Testis (tissue), 3 donors: ENCODE measurements around the gene ANKS4B. TPM values are rescaled to one million over a fixed set of nuclear protein-coding genes. Genes with fewer than 3 reads are reported as not detected.

Experiments used
- DNase-seq: peaks from one replicate; pipeline ENCODE4 v3.0.0-alpha.2; 2019
- H3K27ac ChIP-seq, 2 donors: fragments of 200-600 bp; sonication (generic); one replicate each; pipeline ENCODE4 v1.5.1; 2019
- H3K27me3 ChIP-seq: fragments of 200-600 bp; sonication (generic); one replicate; pipeline ENCODE4 v1.5.1; 2019
- H3K36me3 ChIP-seq: fragments of 200-600 bp; sonication (generic); one replicate; pipeline ENCODE4 v1.5.1; 2017; ENCODE audit warnings: low read depth; ENCODE audit errors: missing control alignments
- H3K4me1 ChIP-seq: fragments of 200-600 bp; sonication (generic); one replicate; pipeline ENCODE4 v1.5.1; 2019
- H3K4me3 ChIP-seq, 2 donors: fragments of 200-600 bp; sonication (generic); one replicate each; pipeline ENCODE4 v1.5.1; 2017 to 2019
- H3K9me3 ChIP-seq: fragments of 200-600 bp; sonication (generic); one replicate; pipeline ENCODE4 v1.5.1; 2017
- POLR2A ChIP-seq: fragments of 450-650 bp; IDR thresholded peaks from one replicate; pipeline ENCODE4 v1.6.1; 2017; ENCODE audit warnings: antibody characterized with exemption, mild to moderate bottlenecking, moderate library complexity
- WGBS, 2 donors: methylation state at CpG; one replicate each; pipeline ENCODE4 v1.1.5; 2018; 5-methylcytosine and 5-hydroxymethylcytosine counted together
- intact Hi-C: fragments of 100-400 bp; cut with DNase I; formaldehyde crosslinking; loops from one replicate; pipeline ENCODE4 v1.15.1; 2023; ENCODE audit warnings: low total_unique reads
- polyA plus RNA-seq: library from polyadenylated mRNA; stranded (reverse); fragments of 350-450 nt; fragmentation: Illumina TruSeq; extraction: RNeasy Lipid Tissue Mini Kit (QIAGEN cat#74804); gene quantifications from one replicate; pipeline ENCODE4 v1.2.3, GENCODE V29; 2014; ENCODE audit warnings: low read depth, low replicate concordance; ENCODE audit not compliant: insufficient read depth
- total RNA-seq, 2 donors: library from RNA; depleted of rRNA; stranded (reverse); fragments of >200 nt; gene quantifications; one replicate each; pipeline ENCODE4 v1.2.3, GENCODE V29; 2016
- TF ChIP-seq, protein P1 (sequence below), 3 experiments: fragments of 450-650 bp in 2 of 3; fragments of 200-600 bp in 1 of 3; sonication (generic) in 1 of 3; IDR thresholded peaks; one replicate each; pipeline ENCODE4 v1.5.1; 2016 to 2019; ENCODE audit warnings: antibody characterized with exemption in 3 of 3, mild to moderate bottlenecking in 2 of 3, moderate library complexity in 1 of 3

ANKS4B gene
- total and polyA plus RNA-seq, 3 donors from 2014 or later: 0.12 to 0.40 (median 0.24) TPM

DNA sequence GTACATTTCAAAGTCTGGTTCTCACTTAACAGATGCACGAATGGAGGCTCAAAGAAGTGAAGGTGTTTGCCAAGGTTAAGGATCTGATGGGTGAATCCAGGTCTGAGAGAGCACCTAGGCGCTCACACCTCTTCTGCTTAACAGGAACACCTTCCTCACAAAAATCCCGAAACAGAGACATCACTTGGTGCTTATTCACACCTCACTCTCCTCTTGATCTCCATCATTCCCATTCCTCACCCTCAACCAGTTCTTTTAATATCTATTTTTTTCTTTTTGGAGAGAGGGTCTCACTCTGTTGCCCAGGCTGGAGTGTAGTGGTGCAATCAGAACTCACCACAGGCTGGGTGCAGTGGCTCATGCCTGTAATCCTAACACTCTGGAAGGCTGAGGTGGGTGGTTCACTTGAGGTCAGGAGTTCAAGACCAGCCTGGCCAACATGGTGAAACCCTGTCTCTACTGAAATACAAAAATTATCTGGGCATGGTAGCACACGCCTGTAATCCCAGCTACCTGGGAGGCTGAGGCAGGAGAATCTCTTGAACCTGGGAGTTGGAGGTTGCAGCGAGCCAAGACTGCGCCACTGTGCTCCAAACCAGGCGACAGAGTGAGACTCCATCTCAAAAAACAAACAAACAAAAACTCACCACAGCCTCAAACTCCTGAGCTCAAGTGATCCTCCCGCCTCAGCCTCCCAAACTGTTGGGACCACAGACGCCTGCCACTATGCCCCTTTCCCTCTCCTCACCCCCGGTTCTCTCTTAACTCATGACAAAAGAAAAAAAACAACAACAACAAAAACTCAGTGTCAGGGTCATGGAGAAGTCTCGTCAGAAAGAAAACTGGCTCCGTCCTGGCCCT, 29.5 kb downstream of the ANKS4B start:
- Histone ChIP-seq H3K36me3 (no peaks in the 10 kb centered on the region), H3K4me3 (no peak overlapping the region), H3K27me3 (no peaks in the 10 kb centered on the region), H3K27ac (no peak overlapping the region), H3K4me1 (no peaks in the 10 kb centered on the region), H3K9me3 (no peaks in the 10 kb centered on the region)
- intact Hi-C loops: no loop called here
- TF ChIP-seq, protein P1, sequence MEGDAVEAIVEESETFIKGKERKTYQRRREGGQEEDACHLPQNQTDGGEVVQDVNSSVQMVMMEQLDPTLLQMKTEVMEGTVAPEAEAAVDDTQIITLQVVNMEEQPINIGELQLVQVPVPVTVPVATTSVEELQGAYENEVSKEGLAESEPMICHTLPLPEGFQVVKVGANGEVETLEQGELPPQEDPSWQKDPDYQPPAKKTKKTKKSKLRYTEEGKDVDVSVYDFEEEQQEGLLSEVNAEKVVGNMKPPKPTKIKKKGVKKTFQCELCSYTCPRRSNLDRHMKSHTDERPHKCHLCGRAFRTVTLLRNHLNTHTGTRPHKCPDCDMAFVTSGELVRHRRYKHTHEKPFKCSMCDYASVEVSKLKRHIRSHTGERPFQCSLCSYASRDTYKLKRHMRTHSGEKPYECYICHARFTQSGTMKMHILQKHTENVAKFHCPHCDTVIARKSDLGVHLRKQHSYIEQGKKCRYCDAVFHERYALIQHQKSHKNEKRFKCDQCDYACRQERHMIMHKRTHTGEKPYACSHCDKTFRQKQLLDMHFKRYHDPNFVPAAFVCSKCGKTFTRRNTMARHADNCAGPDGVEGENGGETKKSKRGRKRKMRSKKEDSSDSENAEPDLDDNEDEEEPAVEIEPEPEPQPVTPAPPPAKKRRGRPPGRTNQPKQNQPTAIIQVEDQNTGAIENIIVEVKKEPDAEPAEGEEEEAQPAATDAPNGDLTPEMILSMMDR (IDR thresholded peaks at IDR 0.05): no peak
- TF ChIP-seq POLR2A: no peak
- WGBS, 2 donors: 85 to 90% methylated on average over 12 of the region's 12 CpGs
- DNase-seq: no peak

DNA sequence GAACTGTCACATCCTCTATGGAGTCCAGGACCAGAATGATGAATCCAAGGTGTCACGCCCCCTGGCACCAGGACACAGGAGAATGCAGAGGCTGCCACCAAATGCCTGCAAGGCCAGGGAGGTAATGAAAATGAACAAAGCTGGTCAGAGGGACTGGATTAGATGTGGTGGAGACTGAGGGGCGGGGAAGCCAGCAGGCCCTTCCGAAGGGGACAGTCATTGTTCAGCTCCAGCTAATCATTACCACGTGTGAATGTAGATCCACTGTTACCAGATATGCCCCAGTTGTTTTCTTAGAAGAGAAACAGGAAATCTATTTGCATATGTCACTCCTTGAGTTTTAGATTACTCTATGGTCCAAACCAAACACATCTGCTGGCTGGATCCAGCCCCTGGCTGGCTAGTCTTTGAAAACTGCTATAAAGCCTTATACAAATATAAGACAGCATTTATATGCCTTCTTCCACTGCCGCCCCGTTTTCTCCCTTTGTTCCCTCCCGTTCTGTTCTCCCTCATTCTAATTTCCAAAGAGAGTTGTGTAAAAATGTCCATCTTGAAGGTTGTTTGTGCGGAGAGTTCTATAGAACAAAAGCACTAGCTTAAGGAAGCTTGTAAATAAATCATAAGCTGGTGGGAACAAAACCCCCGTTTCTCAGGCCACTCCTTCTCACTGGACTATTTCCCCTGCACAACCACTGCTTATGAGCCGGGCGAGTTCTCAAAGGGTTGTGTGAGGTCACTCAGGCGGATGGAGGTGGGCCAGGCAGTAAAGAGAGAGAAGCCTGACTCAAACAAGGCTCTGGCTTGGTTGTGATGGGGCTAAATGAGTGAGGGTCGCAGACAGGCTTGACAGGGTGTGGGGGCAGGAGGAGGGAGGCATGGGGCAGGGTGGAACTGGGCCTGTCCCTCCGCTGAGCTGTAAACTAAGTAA, 30.4 kb downstream of the ANKS4B start:
- intact Hi-C loops: no loop called here
- H3K27ac ChIP-seq: no peak overlapping the region
- whole genome bisulfite sequencing, 2 donors: 66 to 67% methylated on average over 14 of the region's 14 CpGs
- H3K27me3 ChIP-seq: no peaks in the 10 kb centered on the region
- H3K4me3 ChIP-seq: no peak overlapping the region
- DNase-seq: no peak
- TF ChIP-seq, protein P1 (IDR thresholded peaks at IDR 0.05): no peak
- TF ChIP-seq POLR2A: no peak
- no peaks in the 10 kb centered on the region for H3K9me3 ChIP-seq
- no peaks in the 10 kb centered on the region for H3K4me1 ChIP-seq
- no peaks in the 10 kb centered on the region for H3K36me3 ChIP-seq

DNA sequence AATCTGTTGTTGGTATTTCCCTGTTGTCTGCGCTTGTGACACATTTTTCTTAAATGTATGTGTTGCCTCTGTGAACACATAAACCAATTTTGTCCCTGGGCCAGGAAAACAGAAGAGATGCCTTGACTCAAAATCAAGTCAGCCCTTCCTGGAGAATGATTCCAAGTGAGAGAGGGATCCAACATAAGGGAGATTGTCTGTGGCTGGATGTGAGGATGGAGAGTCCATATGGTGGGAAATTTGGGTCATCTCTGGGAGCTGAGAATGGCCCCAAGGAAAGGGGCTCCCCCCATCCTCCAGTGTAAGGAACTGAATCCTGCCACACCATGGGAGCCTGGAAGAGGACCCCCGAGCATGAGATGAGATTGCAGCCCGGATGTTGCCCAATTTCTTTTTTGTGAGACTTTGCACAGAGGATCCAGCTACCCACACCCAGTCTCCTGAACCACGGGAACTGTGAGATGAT, 31.1 kb downstream of the ANKS4B start:
- 92 to 95% methylated on average over 4 of the region's 4 CpGs for WGBS, 2 donors
- no peaks in the 10 kb centered on the region for H3K27me3 ChIP-seq
- no peaks in the 10 kb centered on the region for H3K4me1 ChIP-seq
- no peak for DNase-seq
- TF ChIP-seq, protein P1 (IDR thresholded peaks at IDR 0.05): no peak
- TF ChIP-seq POLR2A: no peak
- intact Hi-C loops: no loop called here
- no peaks in the 10 kb centered on the region for H3K36me3 ChIP-seq
- no peak overlapping the region for H3K4me3 ChIP-seq
- H3K27ac ChIP-seq: no peak overlapping the region
- no peaks in the 10 kb centered on the region for H3K9me3 ChIP-seq

DNA sequence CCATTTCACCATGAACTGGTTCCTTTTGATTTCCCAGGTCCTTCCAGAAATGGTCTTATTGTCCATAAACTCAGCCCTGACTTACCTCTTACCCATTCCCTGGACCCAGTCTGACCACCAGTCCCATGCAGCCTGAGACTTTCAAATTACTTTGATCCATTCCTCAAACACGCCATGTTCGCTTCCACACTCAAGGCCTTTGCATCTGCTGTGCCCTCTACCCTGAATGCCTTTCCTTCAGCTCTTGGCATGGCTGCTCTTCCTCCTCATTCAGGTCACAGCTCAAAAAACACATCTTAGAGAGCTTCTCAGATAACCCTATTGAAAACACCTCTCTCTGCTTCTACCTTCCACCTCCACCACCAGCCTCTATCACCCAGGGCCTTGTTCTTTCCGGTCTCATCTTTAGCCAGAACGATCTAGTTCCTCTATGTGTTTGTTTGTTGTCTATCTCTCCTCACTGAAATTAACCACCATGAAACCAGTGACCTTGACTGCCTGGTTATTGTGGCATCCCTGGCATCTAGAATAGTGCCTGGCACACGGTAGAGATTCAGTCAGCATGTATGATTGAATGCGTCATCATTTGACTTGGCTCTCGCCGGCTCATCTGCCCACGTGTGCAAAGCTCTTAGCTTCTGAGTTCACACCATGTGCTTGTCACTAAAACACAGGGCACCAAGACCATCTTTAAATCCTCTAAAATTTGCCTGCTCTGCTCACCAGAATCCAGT, 31.8 kb downstream of the ANKS4B start:
- H3K27ac ChIP-seq: no peak overlapping the region
- H3K4me3 ChIP-seq: no peak overlapping the region
- H3K9me3 ChIP-seq: no peaks in the 10 kb centered on the region
- no peaks in the 10 kb centered on the region for H3K36me3 ChIP-seq
- DNase-seq: no peak
- intact Hi-C loops: no loop called here
- no peaks in the 10 kb centered on the region for H3K4me1 ChIP-seq
- WGBS, 2 donors: 94 to 97% methylated on average over 9 of the region's 9 CpGs
- H3K27me3 ChIP-seq: no peaks in the 10 kb centered on the region
- TF ChIP-seq, protein P1 (IDR thresholded peaks at IDR 0.05): no peak
- no peak for TF ChIP-seq POLR2A
